ENCODE measurements around the gene ST14. TPM values are rescaled to one million over a fixed set of nuclear protein-coding genes. Genes with fewer than 3 reads are reported as not detected.

ST14 gene
- total RNA-seq, 4 donors from 2014 or later: 109 to 225 (median 141) TPM

- intact Hi-C loops (cut with DNase I): no loop called here
- Histone ChIP-seq H3K4me3 (no peak overlapping the region), H3K4me1 (peaks cover 9 to 46% (median 15%) of the 10 kb centered on the region in 3 donors), H3K27ac (peak overlapping the region in 2 of 4 donors; percentile 84 to 88), H3K36me3 (peaks cover 0 to 69% (median 5%) of the 10 kb centered on the region in 3 donors), H3K27me3 (no peaks in the 10 kb centered on the region), H3K9me3 (no peaks in the 10 kb centered on the region)
- no peak for DNase-seq
- WGBS, 2 donors: 75 to 78% methylated on average over 7 to 9 of the region's 10 CpGs
- no peak for TF ChIP-seq POLR2A (IDR thresholded peaks at IDR 0.05)
- TF ChIP-seq, protein P1, sequence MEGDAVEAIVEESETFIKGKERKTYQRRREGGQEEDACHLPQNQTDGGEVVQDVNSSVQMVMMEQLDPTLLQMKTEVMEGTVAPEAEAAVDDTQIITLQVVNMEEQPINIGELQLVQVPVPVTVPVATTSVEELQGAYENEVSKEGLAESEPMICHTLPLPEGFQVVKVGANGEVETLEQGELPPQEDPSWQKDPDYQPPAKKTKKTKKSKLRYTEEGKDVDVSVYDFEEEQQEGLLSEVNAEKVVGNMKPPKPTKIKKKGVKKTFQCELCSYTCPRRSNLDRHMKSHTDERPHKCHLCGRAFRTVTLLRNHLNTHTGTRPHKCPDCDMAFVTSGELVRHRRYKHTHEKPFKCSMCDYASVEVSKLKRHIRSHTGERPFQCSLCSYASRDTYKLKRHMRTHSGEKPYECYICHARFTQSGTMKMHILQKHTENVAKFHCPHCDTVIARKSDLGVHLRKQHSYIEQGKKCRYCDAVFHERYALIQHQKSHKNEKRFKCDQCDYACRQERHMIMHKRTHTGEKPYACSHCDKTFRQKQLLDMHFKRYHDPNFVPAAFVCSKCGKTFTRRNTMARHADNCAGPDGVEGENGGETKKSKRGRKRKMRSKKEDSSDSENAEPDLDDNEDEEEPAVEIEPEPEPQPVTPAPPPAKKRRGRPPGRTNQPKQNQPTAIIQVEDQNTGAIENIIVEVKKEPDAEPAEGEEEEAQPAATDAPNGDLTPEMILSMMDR (IDR thresholded peaks at IDR 0.05): no peak
Measured at GRCh38 chr11:130144141-130144540, 15.4 kb upstream of the ST14 start.

GRCh38 chr11:130144861-130145281 lies 14.7 kb upstream of the ST14 start:
- no peaks in the 10 kb centered on the region for H3K27me3 ChIP-seq
- no peak overlapping the region for H3K4me3 ChIP-seq
- 72 to 76% methylated on average over 7 of the region's 7 CpGs for WGBS, 2 donors
- TF ChIP-seq, protein P1 (IDR thresholded peaks at IDR 0.05): no peak
- no peak for TF ChIP-seq POLR2A (IDR thresholded peaks at IDR 0.05)
- no peaks in the 10 kb centered on the region for H3K9me3 ChIP-seq
- intact Hi-C loops (cut with DNase I): no loop called here
- peaks cover 0 to 62% (median 5%) of the 10 kb centered on the region in 3 donors for H3K36me3 ChIP-seq
- no peak for DNase-seq
- H3K4me1 ChIP-seq: peaks cover 9 to 46% (median 15%) of the 10 kb centered on the region in 3 donors
- H3K27ac ChIP-seq: peak overlapping the region; percentile 71 to 88 (median 85)

DNA sequence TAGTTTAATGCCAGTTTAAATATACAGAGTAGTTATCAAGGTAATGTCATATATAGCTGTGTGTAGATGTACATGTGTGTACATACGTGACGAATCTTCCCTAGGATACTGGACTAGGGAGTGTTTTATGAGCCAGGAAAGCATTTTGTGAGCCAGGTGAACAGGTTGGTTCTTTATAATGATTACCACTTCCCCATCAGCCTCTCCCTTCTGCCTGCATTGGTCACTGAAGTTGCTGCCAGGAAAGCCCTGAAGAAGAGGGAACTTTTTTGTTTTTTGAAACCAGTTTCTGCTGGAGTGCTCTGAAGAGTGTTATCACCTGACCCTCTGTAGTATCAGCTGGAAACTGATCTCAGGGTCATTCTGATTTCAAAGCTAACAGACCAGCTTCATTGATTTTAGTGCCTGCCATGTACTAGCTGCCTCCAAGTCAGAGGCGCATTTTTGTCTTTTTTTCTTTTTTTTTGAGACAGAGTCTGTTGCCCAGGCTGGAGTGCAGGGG lies 14.2 kb upstream of the ST14 start:
- Histone ChIP-seq H3K4me1 (peaks cover 9 to 46% (median 15%) of the 10 kb centered on the region in 3 donors), H3K9me3 (no peaks in the 10 kb centered on the region), H3K27ac (peak overlapping the region; percentile 71 to 88 (median 85)), H3K27me3 (no peaks in the 10 kb centered on the region), H3K36me3 (peaks cover 0 to 57% (median 5%) of the 10 kb centered on the region in 3 donors), H3K4me3 (no peak overlapping the region)
- intact Hi-C loops (cut with DNase I): no loop called here
- TF ChIP-seq, protein P1 (IDR thresholded peaks at IDR 0.05): no peak
- no peak for TF ChIP-seq POLR2A (IDR thresholded peaks at IDR 0.05)
- 70 to 93% methylated on average over 3 of the region's 3 CpGs for WGBS, 2 donors
- DNase-seq: no peak

GRCh38 chr11:130145975-130146776 lies 13.4 kb upstream of the ST14 start:
- no peaks in the 10 kb centered on the region for H3K9me3 ChIP-seq
- WGBS, 2 donors: 35 to 92% methylated on average over 3 to 5 of the region's 15 CpGs
- intact Hi-C loops (cut with DNase I): no loop called here
- H3K4me3 ChIP-seq: no peak overlapping the region
- peaks cover 9 to 46% (median 15%) of the 10 kb centered on the region in 3 donors for H3K4me1 ChIP-seq
- DNase-seq: no peak
- H3K27me3 ChIP-seq: no peaks in the 10 kb centered on the region
- H3K27ac ChIP-seq: peak overlapping the region; percentile 71 to 88 (median 85)
- TF ChIP-seq, protein P1 (IDR thresholded peaks at IDR 0.05): peak in 4 of 6 experiments; percentile 16 to 50 (median 36)
- no peak for TF ChIP-seq POLR2A (IDR thresholded peaks at IDR 0.05)
- peaks cover 0 to 48% (median 5%) of the 10 kb centered on the region in 3 donors for H3K36me3 ChIP-seq

DNA sequence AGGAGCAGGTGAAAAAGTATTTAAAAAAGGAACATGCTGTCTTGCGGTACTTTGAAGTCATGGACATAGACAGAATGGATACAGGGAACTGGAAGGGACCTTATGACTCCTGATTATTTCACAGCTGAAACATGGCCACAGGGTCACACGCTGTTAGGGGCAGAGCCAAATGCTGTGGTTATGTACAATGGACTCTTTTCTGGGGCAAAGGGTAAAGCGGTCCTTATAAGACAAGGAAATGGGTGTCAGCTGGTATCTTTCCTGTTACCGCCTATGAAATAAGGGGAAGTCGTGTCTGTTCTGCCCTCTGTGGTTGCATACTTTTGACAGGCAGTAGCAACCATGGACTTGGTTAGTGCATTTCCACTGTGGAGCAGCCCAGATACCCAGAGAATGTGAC lies 12.8 kb upstream of the ST14 start:
- Histone ChIP-seq H3K9me3 (no peaks in the 10 kb centered on the region), H3K4me3 (no peak overlapping the region), H3K36me3 (peaks cover 0 to 42% (median 5%) of the 10 kb centered on the region in 3 donors), H3K27ac (peak overlapping the region; percentile 54 to 88 (median 85)), H3K27me3 (no peaks in the 10 kb centered on the region), H3K4me1 (peaks cover 9 to 46% (median 15%) of the 10 kb centered on the region in 3 donors)
- intact Hi-C loops (cut with DNase I): no loop called here
- TF ChIP-seq, protein P1 (IDR thresholded peaks at IDR 0.05): no peak
- TF ChIP-seq POLR2A (IDR thresholded peaks at IDR 0.05): peak in 1 of 4 donors; percentile 8
- WGBS, 2 donors: 62 to 65% methylated on average over 5 of the region's 5 CpGs
- DNase-seq: no peak

All from esophagus squamous epithelium (tissue), 5 donors.